GM06990 (cell line): ENCODE results near the gene COQ5.
A peak's percentile ranks its signal among the peaks of the same experiment; 100 is the strongest.

Experiments
- DNase-seq: peaks from one replicate; pipeline ENCODE4 v3.0.0-alpha.2; 2011; ENCODE audit not compliant: insufficient read length; ENCODE audit errors: extremely low read depth
- H3K27me3 ChIP-seq: replicated peaks from 2 replicates; pipeline ENCODE4 v1.6.0; 2011; ENCODE audit warnings: low read length; ENCODE audit not compliant: control insufficient read depth, insufficient read depth
- H3K36me3 ChIP-seq: 2 replicates; pipeline ENCODE4 v1.5.1; 2011; ENCODE audit warnings: low read length; ENCODE audit not compliant: control insufficient read depth, insufficient read depth
- H3K4me3 ChIP-seq: replicated peaks from 2 replicates; pipeline ENCODE4 v1.5.1; 2011; ENCODE audit warnings: low read depth, mild to moderate bottlenecking, control low read depth, low read length
- TF ChIP-seq, protein P1 (sequence below): IDR thresholded peaks from 2 replicates; pipeline ENCODE4 v1.5.1; 2011; ENCODE audit warnings: low read length, control low read depth, mild to moderate bottlenecking, inconsistent platforms; ENCODE audit not compliant: insufficient read depth, poor library complexity, severe bottlenecking

Gene COQ5

GRCh38 chr12:120469450-120470149, 59.4 kb downstream of the COQ5 start, which contains the start of gene SRSF9:
Gene SRSF9 (minus strand): TSS chr12:120469748. CDS start chr12:120469609, 139 bp downstream.
- no peaks in the 10 kb centered on the region for H3K27me3 ChIP-seq
- H3K36me3 ChIP-seq, result peaks cover 11% of the 10 kb centered on the region
- TF ChIP-seq, protein P1, sequence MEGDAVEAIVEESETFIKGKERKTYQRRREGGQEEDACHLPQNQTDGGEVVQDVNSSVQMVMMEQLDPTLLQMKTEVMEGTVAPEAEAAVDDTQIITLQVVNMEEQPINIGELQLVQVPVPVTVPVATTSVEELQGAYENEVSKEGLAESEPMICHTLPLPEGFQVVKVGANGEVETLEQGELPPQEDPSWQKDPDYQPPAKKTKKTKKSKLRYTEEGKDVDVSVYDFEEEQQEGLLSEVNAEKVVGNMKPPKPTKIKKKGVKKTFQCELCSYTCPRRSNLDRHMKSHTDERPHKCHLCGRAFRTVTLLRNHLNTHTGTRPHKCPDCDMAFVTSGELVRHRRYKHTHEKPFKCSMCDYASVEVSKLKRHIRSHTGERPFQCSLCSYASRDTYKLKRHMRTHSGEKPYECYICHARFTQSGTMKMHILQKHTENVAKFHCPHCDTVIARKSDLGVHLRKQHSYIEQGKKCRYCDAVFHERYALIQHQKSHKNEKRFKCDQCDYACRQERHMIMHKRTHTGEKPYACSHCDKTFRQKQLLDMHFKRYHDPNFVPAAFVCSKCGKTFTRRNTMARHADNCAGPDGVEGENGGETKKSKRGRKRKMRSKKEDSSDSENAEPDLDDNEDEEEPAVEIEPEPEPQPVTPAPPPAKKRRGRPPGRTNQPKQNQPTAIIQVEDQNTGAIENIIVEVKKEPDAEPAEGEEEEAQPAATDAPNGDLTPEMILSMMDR, result peak; percentile 94
- peak; percentile 99 for DNase-seq
- peak within 1 kb of the TSS; percentile 82 for H3K4me3 ChIP-seq

GRCh38 chr12:120468821-120469449, 60.0 kb downstream of the COQ5 start:
- Histone ChIP-seq H3K36me3 (peaks cover 13% of the 10 kb centered on the region), H3K27me3 (no peaks in the 10 kb centered on the region), H3K4me3 (peak overlapping the region; percentile 82)
- TF ChIP-seq, protein P1, result peak; percentile 34
- no peak for DNase-seq

DNA sequence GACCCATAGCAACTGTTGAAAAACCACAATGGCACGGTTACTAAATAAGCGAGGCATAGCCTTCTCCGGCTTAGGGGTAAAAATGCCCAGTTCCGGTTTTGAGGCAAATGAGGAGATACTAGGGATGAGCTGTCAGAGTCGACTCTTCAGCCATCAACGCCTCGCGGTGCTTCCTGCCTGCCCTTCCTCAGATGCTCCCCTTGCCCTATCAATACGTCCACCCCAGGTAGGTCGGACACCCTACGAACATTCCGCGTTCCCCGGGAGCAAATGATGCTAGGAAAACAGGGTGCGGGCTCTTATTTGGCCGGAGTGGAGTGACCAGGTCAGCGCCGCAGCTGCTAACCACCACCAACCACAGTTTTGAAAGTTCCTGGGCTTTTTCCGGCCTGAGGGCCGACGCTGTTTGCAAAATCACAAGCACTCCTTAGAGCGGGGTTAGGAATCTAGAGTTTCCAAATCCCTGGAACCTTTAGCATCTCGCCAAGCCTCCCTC, 60.6 kb downstream of the COQ5 start:
- TF ChIP-seq, protein P1, result no peak
- peaks cover 16% of the 10 kb centered on the region for H3K36me3 ChIP-seq
- peak overlapping the region; percentile 82 for H3K4me3 ChIP-seq
- no peaks in the 10 kb centered on the region for H3K27me3 ChIP-seq
- peak; percentile 47 for DNase-seq

GRCh38 chr12:120467439-120467838, 61.5 kb downstream of the COQ5 start:
- H3K27me3 ChIP-seq, result no peaks in the 10 kb centered on the region
- peaks cover 19% of the 10 kb centered on the region for H3K36me3 ChIP-seq
- no peak for DNase-seq
- TF ChIP-seq, protein P1, result no peak
- H3K4me3 ChIP-seq, result no peak overlapping the region

- Histone ChIP-seq H3K27me3 (no peaks in the 10 kb centered on the region), H3K4me3 (no peak overlapping the region), H3K36me3 (peaks cover 19% of the 10 kb centered on the region)
- no peak for DNase-seq
- TF ChIP-seq, protein P1, result peak; percentile 69
Measured at GRCh38 chr12:120466560-120467315, 62.2 kb downstream of the COQ5 start.
